Peyer's patch (tissue), 4 donors: ENCODE data around the gene SNHG17.
"Not testable (repeated sequence)": the region's sequence is repeated elsewhere in the genome, so short reads cannot be mapped to it uniquely, and the experiment has no call there.

Experiments used
- POLR2A ChIP-seq, 2 donors: fragments of 450-650 bp; IDR thresholded peaks; one replicate each; pipeline ENCODE4 v1.5.1; 2017; ENCODE audit warnings: antibody characterized with exemption in 2 of 2, mild to moderate bottlenecking in 2 of 2, moderate library complexity in 2 of 2
- TF ChIP-seq, protein P1 (sequence below), 6 experiments: fragments of 450-650 bp in 4 of 6; fragments of 200-600 bp in 2 of 6; sonication (generic) in 1 of 6; IDR thresholded peaks; one replicate each; pipeline ENCODE4 v1.5.1; 2017 to 2019; ENCODE audit warnings: antibody characterized with exemption in 6 of 6, mild to moderate bottlenecking in 3 of 6, moderate library complexity in 1 of 6

DNA sequence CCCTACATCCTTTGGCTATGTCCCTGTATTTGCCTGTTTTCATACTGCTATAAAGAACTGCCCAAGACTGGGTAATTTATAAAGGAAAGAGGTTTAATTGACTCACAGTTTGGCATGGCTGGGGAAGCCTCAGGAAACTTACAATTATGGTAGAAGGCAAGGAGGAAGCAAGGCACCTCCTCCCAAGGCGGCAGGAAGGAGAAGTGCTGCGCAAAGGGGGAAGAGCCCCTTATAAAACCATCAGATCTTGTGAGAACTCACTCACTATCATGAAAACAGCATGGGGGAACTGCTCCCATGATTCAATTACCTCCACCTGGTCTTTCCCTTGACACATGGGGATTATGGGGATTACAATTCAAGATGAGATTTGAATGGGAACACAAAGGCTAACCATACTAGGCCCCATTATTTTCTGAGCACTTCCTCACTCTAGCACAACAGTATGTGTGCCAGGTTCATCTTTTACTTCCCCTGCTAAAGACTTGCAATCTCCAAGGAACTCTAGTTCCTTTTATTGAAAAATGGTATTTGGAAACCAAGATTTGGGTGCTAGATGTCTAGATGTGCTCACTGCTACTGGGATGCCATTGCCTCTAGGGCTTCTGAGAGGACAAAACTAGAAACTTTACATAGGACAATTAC is 39.3 kb downstream of the SNHG17 start:
- TF ChIP-seq, protein P1, sequence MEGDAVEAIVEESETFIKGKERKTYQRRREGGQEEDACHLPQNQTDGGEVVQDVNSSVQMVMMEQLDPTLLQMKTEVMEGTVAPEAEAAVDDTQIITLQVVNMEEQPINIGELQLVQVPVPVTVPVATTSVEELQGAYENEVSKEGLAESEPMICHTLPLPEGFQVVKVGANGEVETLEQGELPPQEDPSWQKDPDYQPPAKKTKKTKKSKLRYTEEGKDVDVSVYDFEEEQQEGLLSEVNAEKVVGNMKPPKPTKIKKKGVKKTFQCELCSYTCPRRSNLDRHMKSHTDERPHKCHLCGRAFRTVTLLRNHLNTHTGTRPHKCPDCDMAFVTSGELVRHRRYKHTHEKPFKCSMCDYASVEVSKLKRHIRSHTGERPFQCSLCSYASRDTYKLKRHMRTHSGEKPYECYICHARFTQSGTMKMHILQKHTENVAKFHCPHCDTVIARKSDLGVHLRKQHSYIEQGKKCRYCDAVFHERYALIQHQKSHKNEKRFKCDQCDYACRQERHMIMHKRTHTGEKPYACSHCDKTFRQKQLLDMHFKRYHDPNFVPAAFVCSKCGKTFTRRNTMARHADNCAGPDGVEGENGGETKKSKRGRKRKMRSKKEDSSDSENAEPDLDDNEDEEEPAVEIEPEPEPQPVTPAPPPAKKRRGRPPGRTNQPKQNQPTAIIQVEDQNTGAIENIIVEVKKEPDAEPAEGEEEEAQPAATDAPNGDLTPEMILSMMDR (IDR thresholded peaks at IDR 0.05), result not testable (repeated sequence)
- TF ChIP-seq POLR2A (IDR thresholded peaks at IDR 0.05), result not testable (repeated sequence)
